ENCODE results near the gene LACTBL1. TPM values are rescaled to one million over a fixed set of nuclear protein-coding genes. Genes with fewer than 3 reads are reported as not detected.
A peak's percentile ranks its signal among the peaks of the same experiment; 100 is the strongest.
"Not testable (repeated sequence)": the region's sequence is repeated elsewhere in the genome, so short reads cannot be mapped to it uniquely, and the experiment has no call there.

LACTBL1 gene, protein sequence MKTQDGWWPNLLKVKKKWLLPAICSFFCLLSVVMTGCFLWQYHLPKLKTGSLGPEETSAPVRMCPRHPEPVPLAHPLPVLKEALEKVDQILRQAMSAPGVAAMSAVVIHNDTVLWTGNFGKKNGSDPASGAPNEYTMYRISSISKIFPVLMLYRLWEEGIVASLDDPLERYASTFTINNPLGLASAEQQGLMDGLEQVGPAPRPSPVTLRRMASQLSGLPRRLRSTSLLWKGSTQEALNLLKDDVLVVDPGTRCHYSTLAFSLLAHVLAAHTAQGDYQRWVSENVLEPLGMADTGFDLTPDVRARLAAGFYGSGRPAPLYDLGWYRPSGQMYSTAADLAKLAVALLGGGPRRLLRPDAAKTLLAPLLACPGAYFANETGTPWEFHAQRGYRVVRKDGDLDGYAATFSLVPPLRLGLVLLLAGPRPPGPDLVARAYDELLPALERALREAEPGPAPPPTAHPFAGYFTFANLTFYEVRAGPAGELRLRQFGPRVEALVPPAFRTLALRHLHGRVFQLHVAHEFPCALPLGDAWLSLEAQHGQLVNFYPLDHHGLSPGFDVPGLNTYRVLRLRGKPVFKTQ
- total RNA-seq, result not detected

DNA sequence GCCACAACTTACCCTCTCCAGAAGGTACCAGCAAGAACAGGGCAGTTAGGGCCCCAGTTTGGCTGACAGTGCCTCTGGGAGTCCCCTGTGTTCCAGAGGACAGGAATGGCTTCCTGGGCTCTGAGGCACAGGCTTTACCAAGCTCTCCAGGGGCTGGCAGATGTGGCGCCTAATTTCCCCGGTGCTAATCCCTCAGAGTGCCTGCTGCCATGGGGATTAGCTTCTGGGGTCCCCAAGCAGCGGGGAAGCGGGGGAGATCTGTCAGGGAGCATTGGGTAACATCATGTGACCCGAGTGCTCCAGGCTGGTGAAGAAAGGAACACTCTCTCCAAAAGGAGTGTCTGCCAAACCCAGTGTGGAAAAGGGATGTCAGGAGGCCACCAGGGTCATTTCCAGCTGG lies at the start of gene LACTBL1:
LACTBL1 (minus strand) TSS at position 107 of the 400 bp plus-strand sequence. CDS start 550 bp downstream, outside the sequence.
- DNase-seq (ENCODE audit: low spot score), result no peak

DNA sequence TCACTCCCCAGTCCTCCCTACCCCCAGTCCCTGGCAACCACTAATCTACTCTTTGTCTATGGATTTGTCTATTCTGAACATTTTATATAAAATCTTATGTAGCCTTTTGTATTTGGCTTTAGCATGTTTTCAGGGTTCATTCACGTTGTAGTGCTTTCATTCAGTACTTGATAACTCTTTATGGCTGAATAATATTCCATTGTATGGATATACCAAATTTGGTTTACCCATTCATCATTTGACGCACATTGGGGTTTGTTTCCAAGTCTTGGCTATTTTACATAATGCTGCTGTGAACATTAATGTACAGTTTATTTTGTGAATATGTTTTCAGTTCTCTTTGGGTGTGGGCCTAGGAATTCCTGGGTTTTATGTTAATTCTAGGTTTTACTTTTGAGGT lies 49.2 kb upstream of the LACTBL1 start:
- DNase-seq (ENCODE audit: low spot score), result no peak

DNA sequence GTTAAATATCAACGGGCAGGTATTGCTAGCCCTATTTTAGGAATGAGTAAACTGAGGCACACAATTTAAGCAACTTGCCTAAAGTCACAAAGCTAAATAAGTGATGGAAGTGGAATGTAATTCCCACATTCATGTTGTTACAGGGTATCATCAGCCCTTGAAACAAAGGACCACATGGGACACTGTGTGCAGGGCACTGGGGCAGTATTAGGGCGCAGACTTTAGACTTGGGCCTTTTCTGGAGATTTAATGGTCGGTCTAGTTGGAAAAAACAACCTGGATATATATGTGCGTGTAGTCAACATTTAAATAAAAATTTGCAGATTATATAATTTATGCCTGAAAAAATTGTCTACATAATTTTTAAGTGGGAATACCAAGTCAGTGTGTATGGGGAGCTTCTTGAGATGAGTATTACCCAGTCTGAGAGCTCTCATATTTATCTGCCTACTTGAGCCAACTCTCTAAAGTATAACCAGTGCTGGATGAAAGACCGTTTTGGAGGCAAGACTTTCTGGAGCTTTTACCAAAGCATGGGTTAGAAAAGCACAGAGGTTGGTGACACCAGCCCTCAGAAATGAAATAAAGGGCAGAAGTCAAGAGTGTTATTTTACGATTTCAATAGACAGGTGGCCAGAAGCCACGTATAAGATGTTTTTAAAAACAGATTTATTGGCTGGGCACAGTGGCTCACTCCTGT lies 48.2 kb upstream of the LACTBL1 start:
- no peak for DNase-seq (ENCODE audit: low spot score)

DNA sequence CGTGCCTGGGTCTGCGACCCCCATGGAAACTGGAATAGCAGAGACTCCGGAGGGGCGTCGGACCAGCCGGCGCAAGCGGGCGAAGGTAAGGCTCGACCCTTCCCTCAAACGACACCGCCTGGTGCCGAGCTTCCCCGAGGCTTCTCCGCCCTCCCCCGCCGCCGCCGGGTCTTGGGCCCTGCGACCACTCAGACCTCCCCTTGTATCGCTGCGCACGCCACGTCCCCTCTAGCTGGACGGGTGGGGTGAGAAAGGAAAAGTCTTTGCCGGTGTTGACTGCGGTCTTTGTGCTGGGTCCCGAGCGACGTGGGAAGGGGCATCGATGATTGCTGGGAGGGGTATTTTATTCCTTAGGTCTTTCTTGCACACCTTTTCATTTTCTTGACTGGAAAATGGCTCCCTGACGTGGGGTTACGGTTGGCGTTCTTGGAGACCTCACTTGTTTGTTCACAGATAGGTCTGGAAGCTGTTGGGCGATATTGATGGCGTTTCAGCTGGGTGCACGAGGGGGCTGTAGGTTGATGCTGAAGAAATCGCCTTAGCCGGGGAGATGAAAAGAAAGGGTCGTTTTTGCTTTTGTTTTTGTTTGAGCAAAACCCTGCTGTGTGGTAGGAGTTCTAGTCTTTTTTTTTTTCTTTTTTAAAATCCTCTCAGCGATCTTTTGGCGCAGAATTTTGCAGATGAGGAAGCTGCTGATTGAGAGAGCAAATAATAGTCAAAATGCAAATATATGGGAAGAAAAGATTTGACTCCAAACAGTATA lies 47.4 kb upstream of the LACTBL1 start:
- no peak for DNase-seq (ENCODE audit: low spot score)

DNA sequence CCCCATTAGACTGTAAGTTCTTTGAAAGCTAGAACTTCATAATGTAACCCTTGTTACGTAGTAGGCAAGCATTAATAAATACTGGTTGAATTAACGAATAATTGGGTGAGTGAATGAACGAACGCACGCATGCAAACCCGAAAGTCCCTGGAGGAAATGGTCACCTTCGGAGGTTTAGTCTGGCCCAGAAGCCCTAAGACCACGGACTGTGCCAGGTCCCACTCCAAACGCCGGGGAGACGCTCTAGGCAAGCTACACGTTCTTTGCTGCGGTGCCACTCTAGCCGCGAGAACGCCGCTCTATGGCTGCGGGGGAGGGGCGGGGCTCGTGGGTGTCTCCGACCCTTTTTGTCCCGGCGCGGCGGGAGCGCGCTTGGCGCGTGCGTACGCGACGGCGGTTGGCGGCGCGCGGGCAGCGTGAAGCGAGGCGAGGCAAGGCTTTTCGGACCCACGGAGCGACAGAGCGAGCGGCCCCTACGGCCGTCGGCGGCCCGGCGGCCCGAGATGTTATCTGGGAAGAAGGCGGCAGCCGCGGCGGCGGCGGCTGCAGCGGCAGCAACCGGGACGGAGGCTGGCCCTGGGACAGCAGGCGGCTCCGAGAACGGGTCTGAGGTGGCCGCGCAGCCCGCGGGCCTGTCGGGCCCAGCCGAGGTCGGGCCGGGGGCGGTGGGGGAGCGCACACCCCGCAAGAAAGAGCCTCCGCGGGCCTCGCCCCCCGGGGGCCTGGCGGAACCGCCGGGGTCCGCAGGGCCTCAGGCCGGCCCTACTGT lies 46.6 kb upstream of the LACTBL1 start, which contains the start of gene KDM1A:
KDM1A (plus strand) TSS at position 375 of the 769 bp plus-strand sequence; CDS start at position 504, 129 bp downstream.
- peak; percentile 98 for DNase-seq (ENCODE audit: low spot score)

DNA sequence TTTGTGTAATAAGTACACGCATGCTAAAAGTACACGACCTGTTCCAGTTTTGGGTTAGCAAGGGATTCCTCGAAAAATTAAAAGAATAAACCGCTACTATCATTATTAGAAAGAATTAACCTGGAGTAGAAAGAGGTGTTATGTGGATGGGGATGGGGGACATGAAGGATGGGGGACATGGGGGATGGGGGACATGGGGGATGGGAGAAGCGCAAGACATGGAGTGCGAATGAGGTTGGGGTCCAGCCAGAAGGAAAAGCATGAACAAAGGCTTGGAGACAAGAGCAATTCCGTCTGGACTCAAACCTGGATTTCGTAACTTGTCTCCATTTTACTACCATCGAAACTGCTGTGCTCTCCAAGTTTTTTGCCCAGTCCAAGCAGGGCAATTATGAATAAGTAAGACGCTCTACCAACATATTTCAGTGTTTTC lies 46.0 kb upstream of the LACTBL1 start:
- DNase-seq (ENCODE audit: low spot score), result no peak

DNA sequence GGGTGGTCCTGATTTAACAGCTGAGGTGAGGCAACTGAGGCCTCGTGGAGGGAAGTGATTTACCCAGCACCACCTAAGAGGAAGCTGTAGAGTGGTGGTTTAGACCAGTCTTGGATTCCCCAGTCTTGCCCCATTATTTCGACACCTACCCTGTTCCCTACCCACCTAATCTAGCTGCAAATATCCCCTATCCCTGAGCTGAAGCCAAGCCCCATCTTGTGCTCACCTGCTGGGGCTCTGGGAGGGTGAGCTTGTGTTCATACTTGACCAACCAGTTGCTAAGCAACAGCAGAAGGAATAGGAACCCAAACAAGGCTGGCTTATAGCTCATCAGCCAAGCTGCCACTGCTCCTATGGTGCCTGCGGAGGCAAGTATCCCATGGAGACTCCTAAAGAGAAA lies 41.0 kb upstream of the LACTBL1 start:
- no peak for DNase-seq (ENCODE audit: low spot score)

DNA sequence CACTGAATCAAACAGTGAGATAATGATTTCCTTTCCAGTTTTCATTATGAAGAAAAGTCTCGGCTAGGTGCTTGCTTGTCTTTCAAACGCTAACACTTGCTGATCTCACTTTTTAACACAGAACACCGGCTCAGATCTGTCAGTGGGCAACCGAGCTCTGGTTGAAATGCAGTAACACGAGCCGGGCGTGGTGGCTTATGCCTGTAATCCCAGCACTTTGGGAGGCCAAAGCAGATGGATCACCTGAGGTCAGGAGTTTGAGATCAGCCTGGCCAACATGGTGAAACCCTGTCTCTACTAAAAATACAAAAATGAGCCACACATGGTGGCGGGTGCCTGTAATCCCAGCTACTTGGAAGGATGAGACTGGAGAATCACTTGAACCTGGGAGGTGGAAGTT lies 37.4 kb upstream of the LACTBL1 start:
- DNase-seq (ENCODE audit: low spot score), result not testable (repeated sequence)

DNA sequence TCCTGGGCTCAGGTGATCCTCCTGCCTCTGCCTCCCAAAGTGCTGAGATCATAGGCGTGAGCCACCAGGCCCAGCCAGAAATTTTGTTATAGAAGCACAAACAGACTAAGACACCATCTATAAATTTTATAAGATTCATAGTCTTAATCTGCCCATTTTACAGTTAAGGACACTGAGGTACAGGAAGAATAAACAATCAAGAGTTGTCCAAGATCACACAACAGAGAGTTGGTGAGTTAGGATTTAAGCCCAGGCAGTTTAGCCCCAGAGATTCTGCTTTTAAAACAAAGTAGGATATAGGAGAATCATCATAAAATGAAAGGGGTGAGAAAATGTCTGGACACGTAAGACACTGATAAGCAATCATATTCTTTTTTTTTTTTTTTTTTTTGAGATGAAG lies 36.2 kb upstream of the LACTBL1 start:
- DNase-seq (ENCODE audit: low spot score), result no peak

DNA sequence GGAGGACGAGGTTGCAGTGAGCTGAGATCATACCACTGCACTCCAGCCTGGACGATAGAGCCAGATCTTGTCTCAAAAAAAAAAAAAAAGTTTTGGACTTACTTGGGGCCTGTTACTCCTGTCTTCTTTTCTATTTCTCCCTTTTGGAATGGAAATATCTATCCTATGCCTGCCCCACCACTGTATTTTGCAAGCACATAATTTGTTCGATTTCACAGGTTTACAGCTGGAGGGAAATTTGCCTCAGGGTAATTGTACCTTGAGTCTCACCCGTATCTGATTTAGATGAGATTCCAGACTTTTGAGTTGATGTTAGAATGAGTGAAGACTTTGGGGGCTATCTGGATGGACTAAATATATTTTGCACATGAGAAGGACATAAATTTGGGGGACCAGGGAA lies 34.4 kb upstream of the LACTBL1 start:
- no peak for DNase-seq (ENCODE audit: low spot score)

DNA sequence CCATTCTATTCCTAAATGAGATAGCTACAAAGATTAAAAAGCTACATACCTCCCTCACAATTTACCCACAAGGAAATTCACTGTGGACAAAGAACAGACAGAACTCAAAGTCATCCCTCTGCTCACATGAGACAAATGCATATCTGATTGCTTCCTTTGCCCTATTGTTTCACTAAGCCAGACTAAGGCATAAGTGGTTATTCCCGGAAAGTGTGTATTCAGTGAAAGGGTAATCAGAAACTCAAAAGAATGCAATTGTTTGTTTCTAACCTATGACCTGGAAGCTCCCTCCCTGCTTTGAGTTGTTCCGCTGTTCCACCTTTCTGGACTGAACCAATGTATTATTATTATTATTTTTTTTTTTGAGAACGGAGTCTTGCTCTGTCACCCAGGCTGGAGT lies 32.1 kb upstream of the LACTBL1 start:
- DNase-seq (ENCODE audit: low spot score), result not testable (repeated sequence)

DNA sequence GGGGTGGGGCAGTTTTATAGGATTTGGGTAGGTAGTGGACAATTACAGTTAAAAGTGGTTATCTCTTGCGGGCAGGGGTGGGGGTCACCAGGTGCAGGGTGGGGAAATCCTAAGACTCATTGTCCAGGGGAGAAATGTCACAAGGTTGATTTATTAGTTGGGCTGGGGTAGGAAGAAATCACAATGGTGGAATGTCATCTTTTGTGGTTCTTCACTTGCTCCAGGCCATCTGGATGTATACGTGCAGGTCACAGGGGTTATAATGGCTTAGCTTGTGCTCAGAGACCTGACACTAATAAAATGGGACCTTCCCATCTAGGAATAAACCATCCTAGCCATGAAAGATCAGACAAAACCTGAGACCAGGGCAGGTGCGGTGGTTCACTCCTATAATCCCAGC lies 31.4 kb upstream of the LACTBL1 start:
- DNase-seq (ENCODE audit: low spot score), result no peak

DNA sequence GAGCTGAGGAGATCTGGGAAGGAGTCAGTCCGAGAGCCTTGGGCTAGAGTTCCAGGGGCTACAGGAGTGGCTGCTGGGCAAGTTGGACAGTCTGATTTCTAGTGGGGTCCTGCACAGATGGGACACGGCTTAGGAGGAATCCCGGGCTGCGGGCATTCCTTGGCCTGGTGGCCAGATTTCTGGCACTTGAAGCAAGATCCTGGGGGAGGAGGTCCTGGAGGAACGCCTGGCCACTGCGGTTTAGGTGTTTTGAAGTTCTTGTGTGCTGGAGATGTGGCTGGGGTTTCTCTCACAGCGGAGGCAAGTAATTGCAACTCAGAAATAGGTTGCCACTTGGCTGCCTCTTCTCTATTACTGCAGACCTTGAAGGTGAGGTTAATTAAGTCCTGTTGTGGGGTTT lies 29.6 kb upstream of the LACTBL1 start:
- DNase-seq (ENCODE audit: low spot score), result not testable (repeated sequence)

DNA sequence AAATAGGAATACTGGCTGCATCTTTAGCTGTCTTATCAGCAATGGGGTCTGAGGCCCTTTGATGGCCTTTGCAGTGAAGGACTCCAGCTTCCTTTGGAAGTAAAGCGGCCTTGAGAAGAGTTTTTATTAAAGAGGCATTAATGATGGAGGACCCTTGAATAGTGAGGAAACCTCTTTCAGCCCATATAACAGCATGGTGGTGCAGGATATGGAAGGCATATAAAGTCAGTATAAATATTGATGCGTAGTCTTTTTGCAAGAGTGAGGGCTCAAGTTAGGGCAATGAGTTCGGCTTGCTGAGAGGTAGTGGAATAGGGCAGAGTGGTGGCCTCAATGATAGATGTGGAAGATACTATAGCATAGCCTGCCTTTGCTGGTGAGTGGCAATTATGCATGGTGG lies 27.5 kb upstream of the LACTBL1 start:
- not testable (repeated sequence) for DNase-seq (ENCODE audit: low spot score)

DNA sequence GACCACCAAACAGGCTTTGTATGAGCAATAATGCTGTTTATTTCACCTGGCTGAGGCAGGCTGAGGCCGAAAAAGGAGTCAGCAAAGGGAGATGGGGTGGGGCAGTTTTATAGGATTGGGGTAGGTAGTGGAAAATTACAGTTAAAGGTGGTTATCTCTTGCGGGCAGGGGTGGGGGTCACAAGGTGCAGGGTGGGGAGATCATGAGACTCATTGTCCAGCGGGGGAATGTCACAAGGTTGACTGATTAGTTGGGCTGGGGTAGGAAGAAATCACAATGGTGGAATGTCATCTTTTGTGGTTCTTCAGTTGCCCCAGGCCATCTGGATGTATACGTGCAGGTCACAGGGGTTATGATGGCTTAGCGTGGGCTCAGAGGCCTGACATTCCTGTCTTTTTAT lies 24.9 kb upstream of the LACTBL1 start:
- not testable (repeated sequence) for DNase-seq (ENCODE audit: low spot score)

DNA sequence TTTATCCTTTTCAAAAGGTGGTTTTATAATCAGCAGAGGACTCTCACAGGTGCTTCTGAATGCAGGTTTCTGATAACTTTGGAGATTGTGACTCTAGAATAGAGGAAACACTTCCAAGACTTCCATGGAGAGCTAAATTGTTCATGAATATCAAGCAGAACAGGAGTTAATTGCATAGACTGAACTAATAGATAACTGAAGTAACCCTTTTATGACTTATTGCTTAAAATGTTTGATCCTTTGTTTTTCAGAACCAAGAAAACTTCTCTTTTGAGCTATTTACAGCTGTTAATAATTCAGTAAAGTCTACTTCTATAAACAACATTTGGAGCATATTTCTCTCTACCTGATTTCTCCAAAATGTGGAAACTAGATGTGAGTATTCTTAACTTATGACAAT lies 23.1 kb upstream of the LACTBL1 start:
- no peak for DNase-seq (ENCODE audit: low spot score)

DNA sequence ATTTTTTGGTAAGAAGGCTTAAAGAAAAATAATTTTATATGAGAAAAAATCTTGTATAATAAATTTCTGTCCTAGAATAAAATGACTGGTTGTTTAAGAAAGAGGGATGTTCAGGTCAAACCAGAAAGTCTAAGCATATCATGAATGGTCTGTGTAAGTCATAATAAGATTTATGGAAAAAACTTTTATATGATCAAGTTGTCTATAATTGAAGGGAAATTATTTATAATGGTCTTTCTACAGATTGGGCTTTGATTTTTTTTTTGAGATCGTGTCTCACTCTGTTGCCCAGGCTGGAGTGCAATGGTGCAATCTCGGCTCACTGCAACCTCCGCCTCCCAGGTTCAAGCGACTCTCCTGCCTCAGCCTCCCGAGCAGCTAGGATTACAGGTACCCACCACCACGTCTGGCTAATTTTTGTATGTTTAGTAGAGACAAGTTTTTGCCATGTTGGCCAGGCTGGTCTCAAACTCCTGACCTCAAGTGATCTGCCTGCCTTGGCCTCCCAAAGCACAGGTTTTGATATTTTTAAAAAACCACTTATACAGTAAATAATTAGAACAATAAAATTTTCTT lies 20.6 kb upstream of the LACTBL1 start:
- not testable (repeated sequence) for DNase-seq (ENCODE audit: low spot score)

DNA sequence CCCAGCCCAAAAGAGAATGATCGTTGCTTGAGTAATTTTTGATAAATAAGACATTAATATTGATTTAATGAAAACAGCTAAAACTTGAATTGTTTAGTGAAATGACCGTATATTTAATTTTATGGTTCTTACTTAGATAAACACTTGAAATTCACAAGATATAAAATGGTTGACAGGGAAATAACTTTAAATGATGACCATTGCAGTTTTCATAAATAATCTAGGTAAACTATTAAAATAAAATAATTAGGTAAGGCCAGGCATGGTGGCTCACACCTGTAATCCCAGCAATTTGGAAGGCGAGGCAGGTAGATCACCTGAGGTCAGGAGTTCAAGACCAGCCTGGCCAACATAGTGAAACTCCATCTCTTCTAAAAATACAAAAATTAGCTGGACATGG lies 19.7 kb upstream of the LACTBL1 start:
- not testable (repeated sequence) for DNase-seq (ENCODE audit: low spot score)

DNA sequence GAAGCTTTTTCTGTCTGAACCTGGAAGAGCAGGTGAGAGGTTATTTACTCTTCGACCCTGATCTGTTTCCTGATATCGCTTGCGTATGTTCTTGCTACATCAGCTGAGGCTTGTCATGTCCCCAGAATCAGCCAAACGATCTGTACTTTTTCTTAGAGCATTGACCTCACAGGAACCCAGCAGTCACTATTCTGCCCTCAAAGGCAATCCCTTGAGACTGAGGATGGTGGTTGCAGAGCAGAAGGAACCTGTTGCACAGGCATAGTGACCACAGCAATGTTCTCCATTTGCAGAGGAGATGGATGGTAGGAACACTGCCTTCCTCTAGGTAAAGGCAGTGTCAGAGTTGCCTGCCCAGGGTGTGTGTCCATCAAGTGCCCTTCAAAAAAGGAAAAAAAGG lies 11.3 kb upstream of the LACTBL1 start:
- no peak for DNase-seq (ENCODE audit: low spot score)

DNA sequence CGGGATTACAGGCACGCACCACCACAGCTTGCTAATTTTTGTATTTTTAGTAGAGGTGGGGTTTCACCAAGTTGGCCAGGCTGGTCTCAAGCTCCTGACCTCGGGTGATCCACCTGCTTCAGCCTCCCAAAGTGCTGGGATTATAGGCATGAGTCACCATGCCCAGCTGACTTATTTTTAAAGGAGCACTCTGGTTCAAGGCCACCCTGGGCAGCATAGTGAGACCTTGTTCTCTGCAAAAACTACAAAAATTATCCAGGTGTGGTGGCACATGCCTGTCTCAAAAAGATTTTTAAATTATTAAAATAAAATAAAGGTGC lies 7.8 kb upstream of the LACTBL1 start:
- DNase-seq (ENCODE audit: low spot score), result not testable (repeated sequence)

DNA sequence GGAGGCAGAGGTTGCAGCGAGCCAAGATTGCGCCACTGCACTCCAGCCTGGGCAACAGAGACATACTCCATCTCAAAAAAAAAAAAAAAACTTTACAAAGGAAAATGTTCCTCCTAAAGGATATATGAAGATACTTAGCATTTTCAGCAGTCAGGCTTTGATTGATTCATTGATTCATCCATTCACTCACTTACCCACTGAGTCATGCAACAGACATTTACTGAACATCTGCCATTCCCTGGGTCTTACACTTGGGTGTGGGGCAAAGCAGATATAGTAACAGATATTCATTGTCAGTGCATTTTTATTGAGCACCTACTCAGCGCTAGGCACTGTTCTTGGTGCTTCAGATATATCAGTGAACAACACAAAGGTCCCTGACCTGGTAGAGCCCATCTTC lies 5.6 kb upstream of the LACTBL1 start:
- no peak for DNase-seq (ENCODE audit: low spot score)
